Neutrophil (primary cell): ENCODE data around the gene RASEF.

ENCODE experiments used
- H3K27ac ChIP-seq: fragments of 200-600 bp; sonication (generic); 2 replicates; pipeline ENCODE4 v1.5.1; 2016; ENCODE audit warnings: mild to moderate bottlenecking, moderate library complexity
- H3K27me3 ChIP-seq: fragments of 200-600 bp; sonication (generic); 2 replicates; pipeline ENCODE4 v1.6.0; 2016; ENCODE audit warnings: mild to moderate bottlenecking
- H3K36me3 ChIP-seq: fragments of 200-600 bp; sonication (generic); 2 replicates; pipeline ENCODE4 v1.5.1; 2017
- H3K4me1 ChIP-seq, 2 experiments: fragments of 200-600 bp in 1 of 2; sonication (generic) in 1 of 2; 1 replicate in 1 of 2; 2 replicates in 1 of 2; pipeline versions ENCODE4 v1.5.1 to v1.6.1; 2013 to 2016; ENCODE audit warnings: low read depth in 1 of 2, low read length in 1 of 2, mild to moderate bottlenecking in 1 of 2, moderate library complexity in 1 of 2; ENCODE audit not compliant: control insufficient read depth in 1 of 2, insufficient read depth in 1 of 2
- H3K4me3 ChIP-seq, 2 experiments: fragments of 200-600 bp in 1 of 2; sonication (generic) in 1 of 2; 1 replicate in 1 of 2; 2 replicates in 1 of 2; pipeline ENCODE4 v1.5.1; 2013 to 2016; ENCODE audit warnings: low read depth in 1 of 2, low read length in 1 of 2, mild to moderate bottlenecking in 1 of 2, moderate library complexity in 1 of 2
- H3K9me3 ChIP-seq: fragments of 200-600 bp; sonication (generic); 2 replicates; pipeline ENCODE4 v1.5.1; 2016
- TF ChIP-seq, protein P1 (sequence below): fragments of 200-600 bp; sonication (generic); IDR thresholded peaks from 2 replicates; pipeline ENCODE4 v1.5.1; 2016; ENCODE audit warnings: antibody characterized with exemption

Gene RASEF

DNA sequence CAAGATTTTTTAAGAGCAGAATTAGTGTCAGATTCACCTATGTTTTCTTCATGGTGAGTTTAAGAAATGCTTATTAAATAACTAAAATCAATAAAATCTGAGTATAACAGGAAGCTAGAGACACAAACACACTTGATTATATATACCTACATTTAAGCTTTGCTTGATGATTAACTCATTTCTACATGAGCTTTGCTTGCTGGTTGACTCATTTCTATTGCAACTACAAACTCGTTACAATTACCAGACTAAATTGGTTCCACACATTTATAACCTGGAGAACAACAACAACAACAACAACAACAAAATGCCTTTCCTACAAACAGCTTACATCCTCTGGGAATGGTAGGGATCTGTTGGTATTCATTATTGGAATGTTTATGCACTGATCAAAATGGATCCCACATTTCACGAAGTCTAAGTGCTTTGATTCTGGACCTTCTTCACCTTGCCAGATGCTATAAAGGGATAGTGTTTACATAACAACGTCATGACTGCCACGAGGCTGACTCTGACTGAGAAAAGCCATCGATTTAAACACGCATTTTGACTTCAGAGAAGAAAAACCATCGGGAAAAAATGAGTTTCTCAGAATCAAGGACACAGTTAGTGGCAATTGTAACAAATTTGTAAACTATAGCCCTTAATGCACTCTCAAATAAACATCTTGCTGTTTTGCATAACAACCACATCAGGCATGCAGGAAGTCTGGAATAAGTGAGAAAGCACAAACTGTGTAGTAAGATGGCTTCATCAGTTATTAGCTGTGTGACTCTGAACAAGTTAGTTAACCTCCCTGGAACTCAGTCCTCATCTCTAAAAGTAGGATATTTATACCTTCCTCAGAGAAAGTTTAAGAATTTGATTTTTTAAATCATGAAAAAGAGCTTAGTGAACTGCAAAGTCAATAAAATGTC, 49.8 kb downstream of the RASEF start:
- H3K4me3 ChIP-seq: no peak overlapping the region

DNA sequence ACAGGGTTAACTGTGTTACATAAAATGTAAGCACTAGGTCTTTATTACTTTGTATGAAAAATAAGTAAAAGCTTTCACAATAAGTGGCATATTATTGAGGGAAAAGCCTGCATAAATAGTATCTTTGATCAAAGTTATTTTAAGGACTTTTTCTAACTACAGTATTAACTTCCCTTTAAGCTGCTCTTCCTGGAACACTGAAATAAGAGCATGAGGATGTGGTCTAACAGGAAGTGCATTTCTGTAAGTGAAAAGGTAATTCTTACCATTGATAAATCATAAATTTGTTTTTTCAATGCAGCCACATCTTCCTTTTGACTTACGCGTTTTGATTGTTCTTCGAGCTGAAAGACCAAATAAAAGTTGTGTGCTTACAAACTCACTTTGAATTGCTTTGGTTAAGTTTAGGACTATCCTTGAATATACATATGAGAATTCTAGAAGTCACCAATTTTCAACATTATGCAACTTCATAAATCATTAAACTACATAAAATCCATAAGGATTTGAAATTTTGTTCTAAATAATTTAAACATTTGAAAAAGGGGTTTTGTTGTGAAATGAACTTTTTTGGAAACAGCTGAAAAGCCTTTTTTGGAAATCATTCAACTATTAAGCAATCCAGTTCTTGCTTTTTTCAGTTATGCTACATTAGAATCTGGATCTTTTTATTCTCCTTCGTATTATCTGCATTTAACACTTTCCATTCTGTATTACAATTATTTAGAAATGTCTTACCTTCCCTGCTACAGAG, 50.6 kb downstream of the RASEF start:
- H3K4me1 ChIP-seq: no peaks in the 10 kb centered on the region
- TF ChIP-seq, protein P1, sequence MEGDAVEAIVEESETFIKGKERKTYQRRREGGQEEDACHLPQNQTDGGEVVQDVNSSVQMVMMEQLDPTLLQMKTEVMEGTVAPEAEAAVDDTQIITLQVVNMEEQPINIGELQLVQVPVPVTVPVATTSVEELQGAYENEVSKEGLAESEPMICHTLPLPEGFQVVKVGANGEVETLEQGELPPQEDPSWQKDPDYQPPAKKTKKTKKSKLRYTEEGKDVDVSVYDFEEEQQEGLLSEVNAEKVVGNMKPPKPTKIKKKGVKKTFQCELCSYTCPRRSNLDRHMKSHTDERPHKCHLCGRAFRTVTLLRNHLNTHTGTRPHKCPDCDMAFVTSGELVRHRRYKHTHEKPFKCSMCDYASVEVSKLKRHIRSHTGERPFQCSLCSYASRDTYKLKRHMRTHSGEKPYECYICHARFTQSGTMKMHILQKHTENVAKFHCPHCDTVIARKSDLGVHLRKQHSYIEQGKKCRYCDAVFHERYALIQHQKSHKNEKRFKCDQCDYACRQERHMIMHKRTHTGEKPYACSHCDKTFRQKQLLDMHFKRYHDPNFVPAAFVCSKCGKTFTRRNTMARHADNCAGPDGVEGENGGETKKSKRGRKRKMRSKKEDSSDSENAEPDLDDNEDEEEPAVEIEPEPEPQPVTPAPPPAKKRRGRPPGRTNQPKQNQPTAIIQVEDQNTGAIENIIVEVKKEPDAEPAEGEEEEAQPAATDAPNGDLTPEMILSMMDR: no peak
- H3K27ac ChIP-seq: no peak overlapping the region
- no peaks in the 10 kb centered on the region for H3K36me3 ChIP-seq
- H3K9me3 ChIP-seq: no peaks in the 10 kb centered on the region
- H3K4me3 ChIP-seq: no peak overlapping the region
- H3K27me3 ChIP-seq: no peaks in the 10 kb centered on the region

More for the DNA sequence above, 49.8 kb downstream of the RASEF start:
- TF ChIP-seq, protein P1: no peak
- H3K36me3 ChIP-seq: no peaks in the 10 kb centered on the region
- no peaks in the 10 kb centered on the region for H3K4me1 ChIP-seq
- H3K27me3 ChIP-seq: no peaks in the 10 kb centered on the region
- H3K9me3 ChIP-seq: no peaks in the 10 kb centered on the region
- no peak overlapping the region for H3K27ac ChIP-seq

DNA sequence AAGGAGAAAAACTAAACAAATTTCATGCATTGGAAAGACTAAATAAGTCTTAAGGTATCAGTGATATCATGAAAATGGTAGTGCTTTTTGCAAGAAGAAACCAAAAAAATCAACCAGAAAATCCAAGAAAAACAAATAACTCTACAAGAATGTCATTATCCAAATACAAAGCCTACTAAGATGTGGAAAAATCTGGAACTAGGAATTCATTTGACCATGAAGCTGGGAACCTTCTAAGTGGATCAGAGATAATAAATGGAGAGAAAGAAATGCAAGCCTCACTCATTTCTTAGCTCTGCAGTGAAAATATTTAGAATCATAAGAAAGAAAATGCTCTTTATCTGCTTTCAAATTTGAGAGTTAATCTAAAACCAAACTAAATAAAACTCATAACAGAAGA, 51.3 kb downstream of the RASEF start:
- Histone ChIP-seq H3K27me3 (no peaks in the 10 kb centered on the region), H3K36me3 (no peaks in the 10 kb centered on the region), H3K4me3 (no peak overlapping the region), H3K4me1 (no peaks in the 10 kb centered on the region), H3K27ac (no peak overlapping the region), H3K9me3 (no peaks in the 10 kb centered on the region)
- TF ChIP-seq, protein P1: no peak

DNA sequence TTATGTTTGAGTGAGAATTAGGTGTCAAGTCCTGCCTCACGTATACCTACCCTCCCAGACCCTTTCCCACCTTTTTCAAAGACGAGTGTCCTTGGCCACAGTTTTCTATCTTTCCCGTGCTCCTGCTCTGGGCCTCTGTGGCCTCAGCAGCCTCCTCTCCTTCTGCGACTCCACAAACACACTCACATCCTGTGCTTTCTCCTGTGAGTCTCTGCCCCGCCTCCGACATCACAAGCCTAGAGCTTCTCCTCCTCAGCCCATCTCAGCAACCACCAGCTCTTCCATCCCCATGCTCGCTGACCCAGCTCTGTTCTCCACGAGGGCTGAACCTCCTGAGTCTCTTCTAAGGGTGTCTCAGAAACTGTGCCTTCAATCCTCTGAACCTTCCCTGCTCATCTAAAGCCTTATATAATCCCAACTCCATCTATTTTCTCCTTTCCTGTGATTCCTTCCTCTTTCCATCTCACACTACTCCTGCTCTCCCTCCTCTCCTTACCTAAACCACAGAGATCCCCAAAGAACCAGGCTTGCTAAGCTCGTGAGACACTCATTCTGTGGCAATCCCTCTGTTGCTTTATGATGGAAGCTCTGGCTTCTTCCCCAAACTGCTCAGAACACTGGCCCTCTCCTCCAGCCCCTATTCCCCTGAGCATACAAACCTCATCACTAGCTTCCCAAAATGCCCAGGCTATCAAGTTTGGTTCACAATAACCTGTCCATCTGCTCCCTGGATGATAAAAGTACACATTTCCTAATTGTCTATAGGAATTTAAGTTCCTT, 55.2 kb downstream of the RASEF start:
- no peaks in the 10 kb centered on the region for H3K9me3 ChIP-seq
- no peak overlapping the region for H3K27ac ChIP-seq
- no peaks in the 10 kb centered on the region for H3K36me3 ChIP-seq
- no peaks in the 10 kb centered on the region for H3K27me3 ChIP-seq
- no peak overlapping the region for H3K4me3 ChIP-seq
- TF ChIP-seq, protein P1: no peak
- H3K4me1 ChIP-seq: no peaks in the 10 kb centered on the region

DNA sequence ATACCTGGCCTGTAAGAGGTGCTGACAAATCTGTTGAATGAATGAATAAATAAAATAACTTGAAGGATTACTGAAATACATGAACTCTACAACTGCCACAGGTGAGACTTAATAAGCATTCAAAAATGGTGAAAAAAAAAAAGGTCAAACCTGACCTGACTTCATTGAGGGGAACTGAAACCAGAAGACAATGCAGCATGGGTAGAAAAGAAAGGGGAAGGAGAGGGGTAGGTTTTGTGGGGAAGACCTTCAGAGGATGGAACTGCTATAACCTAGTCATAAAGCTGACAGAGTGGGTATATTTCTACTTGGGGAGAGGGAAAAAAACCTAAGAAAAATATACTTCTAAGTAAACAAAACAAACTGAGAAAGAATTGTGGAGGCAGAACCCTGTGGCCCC, 56.6 kb downstream of the RASEF start:
- H3K4me3 ChIP-seq: no peak overlapping the region
- TF ChIP-seq, protein P1: no peak
- H3K9me3 ChIP-seq: no peaks in the 10 kb centered on the region
- no peak overlapping the region for H3K27ac ChIP-seq
- H3K27me3 ChIP-seq: no peaks in the 10 kb centered on the region
- H3K36me3 ChIP-seq: no peaks in the 10 kb centered on the region
- H3K4me1 ChIP-seq: no peaks in the 10 kb centered on the region
